ENCODE measurements around the gene LRMDA. TPM values are rescaled to one million over a fixed set of nuclear protein-coding genes. Genes with fewer than 3 reads are reported as not detected.

Gene LRMDA
- total and polyA plus RNA-seq, 7 donors, result 2.8 to 22.2 (median 9.0) TPM

GRCh38 chr10:76049581-76050290 is 618.3 kb downstream of the LRMDA start:
- intact Hi-C loops (cut with DNase I), result no loop called here
- H3K36me3 ChIP-seq, result no peaks in the 10 kb centered on the region
- H3K4me3 ChIP-seq, result no peak overlapping the region
- TF ChIP-seq POLR2A (IDR thresholded peaks at IDR 0.05) (no peak), EP300 (IDR thresholded peaks at IDR 0.05) (no peak), POLR2AphosphoS5 (IDR thresholded peaks at IDR 0.05) (no peak), CTCF (IDR thresholded peaks at IDR 0.05) (no peak)
- no peak for DNase-seq
- 60 to 75% methylated on average over 5 of the region's 5 CpGs for WGBS, 2 donors
- H3K27me3 ChIP-seq, result no peaks in the 10 kb centered on the region
- no peak overlapping the region for H3K27ac ChIP-seq
- no peaks in the 10 kb centered on the region for H3K9me3 ChIP-seq
- peaks cover 0 to 20% (median 15%) of the 10 kb centered on the region in 4 donors for H3K4me1 ChIP-seq

- H3K27ac ChIP-seq, result no peak overlapping the region
- intact Hi-C loops (cut with DNase I), result no loop called here
- H3K36me3 ChIP-seq, result no peaks in the 10 kb centered on the region
- H3K4me3 ChIP-seq, result no peak overlapping the region
- no peak for TF ChIP-seq EP300 (IDR thresholded peaks at IDR 0.05)
- TF ChIP-seq POLR2AphosphoS5 (IDR thresholded peaks at IDR 0.05), result no peak
- TF ChIP-seq CTCF (IDR thresholded peaks at IDR 0.05), result no peak
- no peak for TF ChIP-seq POLR2A (IDR thresholded peaks at IDR 0.05)
- DNase-seq, result no peak
- no peaks in the 10 kb centered on the region for H3K27me3 ChIP-seq
- peaks cover 0 to 20% (median 15%) of the 10 kb centered on the region in 4 donors for H3K4me1 ChIP-seq
- H3K9me3 ChIP-seq, result peaks cover 0 to 2% (median 0%) of the 10 kb centered on the region in 4 donors
These were observed 618.8 kb downstream of the LRMDA start for GRCh38 chr10:76050291-76050625.

- DNase-seq, result no peak
- Histone ChIP-seq H3K27ac (no peak overlapping the region), H3K4me1 (peaks cover 0 to 20% (median 15%) of the 10 kb centered on the region in 4 donors), H3K4me3 (no peak overlapping the region), H3K36me3 (no peaks in the 10 kb centered on the region), H3K9me3 (peaks cover 0 to 2% (median 0%) of the 10 kb centered on the region in 4 donors), H3K27me3 (no peaks in the 10 kb centered on the region)
- WGBS, 2 donors, result 13 to 53% methylated on average over 12 of the region's 12 CpGs
- intact Hi-C loops (cut with DNase I), result no loop called here
- TF ChIP-seq POLR2A (IDR thresholded peaks at IDR 0.05) (no peak), POLR2AphosphoS5 (IDR thresholded peaks at IDR 0.05) (no peak), EP300 (IDR thresholded peaks at IDR 0.05) (no peak), CTCF (IDR thresholded peaks at IDR 0.05) (no peak)
These were observed 619.8 kb downstream of the LRMDA start for GRCh38 chr10:76051007-76051936.

- H3K4me3 ChIP-seq, result no peak overlapping the region
- H3K27me3 ChIP-seq, result no peaks in the 10 kb centered on the region
- H3K27ac ChIP-seq, result no peak overlapping the region
- no peak for DNase-seq
- 22 to 69% methylated on average over 9 of the region's 9 CpGs for WGBS, 2 donors
- peaks cover 0 to 20% (median 15%) of the 10 kb centered on the region in 4 donors for H3K4me1 ChIP-seq
- H3K9me3 ChIP-seq, result peaks cover 0 to 2% (median 0%) of the 10 kb centered on the region in 4 donors
- intact Hi-C loops (cut with DNase I), result no loop called here
- TF ChIP-seq POLR2A (IDR thresholded peaks at IDR 0.05) (no peak), CTCF (IDR thresholded peaks at IDR 0.05) (no peak), EP300 (IDR thresholded peaks at IDR 0.05) (no peak), POLR2AphosphoS5 (IDR thresholded peaks at IDR 0.05) (no peak)
- H3K36me3 ChIP-seq, result no peaks in the 10 kb centered on the region
These were observed 621.5 kb downstream of the LRMDA start for GRCh38 chr10:76052682-76053503.

Measured in sigmoid colon (tissue), 7 donors.